ENCODE measurements around the gene CD274.
"Not testable (repeated sequence)": the region's sequence is repeated elsewhere in the genome, so short reads cannot be mapped to it uniquely, and the experiment has no call there.

CD274 gene

GRCh38 chr9:5437254-5438216 lies 12.8 kb upstream of the CD274 start, which contains the start of gene PLGRKT:
TSS of gene PLGRKT (minus strand) at chr9:5437925. CDS start at chr9:5431977, 5,948 bp downstream.
- intact Hi-C loops (cut with DNase I) = loop anchor here (10.0 kb wide), 1 partner anchor 453 kb away; the partner anchor contains the start of gene JAK2
- peak; percentile 92 to 99 (median 96) for DNase-seq

GRCh38 chr9:5438301-5439162 lies 11.8 kb upstream of the CD274 start:
- intact Hi-C loops (cut with DNase I) = loop anchor here (10.0 kb wide), 1 partner anchor 454 kb away; the partner anchor contains the start of gene JAK2
- peak in 1 of 10 donors; percentile 79 for DNase-seq

GRCh38 chr9:5440426-5440825 lies 9.9 kb upstream of the CD274 start:
- intact Hi-C loops (cut with DNase I) = loop anchor here (5.0 kb wide), 1 partner anchor 253 kb away; the partner anchor contains the start of gene INSL6

GRCh38 chr9:5441043-5441442 lies 9.3 kb upstream of the CD274 start:
- no peak for DNase-seq
- intact Hi-C loops (cut with DNase I) = loop anchor here (5.0 kb wide), 1 partner anchor 254 kb away; the partner anchor contains the start of gene INSL6

More at GRCh38 chr9:5440426-5440825, 9.9 kb upstream of the CD274 start:
- DNase-seq = no peak

GRCh38 chr9:5442400-5443011 lies 7.8 kb upstream of the CD274 start:
- intact Hi-C loops (cut with DNase I) = loop anchor here (5.0 kb wide), 1 partner anchor 255 kb away; the partner anchor contains the start of gene INSL6
- DNase-seq = peak in 3 of 10 donors; percentile 23 to 47 (median 27)

GRCh38 chr9:5443850-5444249 lies 6.5 kb upstream of the CD274 start:
- intact Hi-C loops (cut with DNase I) = loop anchor here (5.0 kb wide), 1 partner anchor 257 kb away; the partner anchor contains the start of gene INSL6
- no peak for DNase-seq

GRCh38 chr9:5445096-5445495 lies 5.2 kb upstream of the CD274 start:
- intact Hi-C loops (cut with DNase I); DNase-seq: not testable (repeated sequence)

- no peak for DNase-seq
- intact Hi-C loops (cut with DNase I) = no loop called here
Observed at GRCh38 chr9:5445886-5446285, 4.5 kb upstream of the CD274 start.

- no peak for DNase-seq
Observed at GRCh38 chr9:5446451-5447236, 3.7 kb upstream of the CD274 start.

GRCh38 chr9:5447337-5447736 lies 3.0 kb upstream of the CD274 start:
- intact Hi-C loops (cut with DNase I) = no loop called here
- DNase-seq = no peak

More at GRCh38 chr9:5446451-5447236, 3.7 kb upstream of the CD274 start:
- intact Hi-C loops (cut with DNase I) = no loop called here

GRCh38 chr9:5448016-5448415 lies 2.3 kb upstream of the CD274 start:
- intact Hi-C loops (cut with DNase I) = no loop called here
- DNase-seq = no peak

GRCh38 chr9:5448461-5449435 lies 1.6 kb upstream of the CD274 start:
- intact Hi-C loops (cut with DNase I) = no loop called here
- DNase-seq = no peak

- intact Hi-C loops (cut with DNase I) = loop anchor here (5.0 kb wide), 1 partner anchor 143 kb away; no protein-coding TSS in a partner anchor
- DNase-seq = no peak
Observed at GRCh38 chr9:5449521-5450358, 602 bp upstream of the CD274 start.

- intact Hi-C loops (cut with DNase I) = loop anchor here (5.0 kb wide), 1 partner anchor 140 kb away; no protein-coding TSS in a partner anchor
- DNase-seq = no peak
Observed at GRCh38 chr9:5452286-5452609, 1.9 kb downstream of the CD274 start.

- intact Hi-C loops (cut with DNase I) = loop anchor here (5.0 kb wide), 1 partner anchor 139 kb away; no protein-coding TSS in a partner anchor
- DNase-seq = no peak
Observed at GRCh38 chr9:5453004-5453403, 2.7 kb downstream of the CD274 start.

GRCh38 chr9:5453673-5454072 lies 3.3 kb downstream of the CD274 start:
- DNase-seq = no peak
- intact Hi-C loops (cut with DNase I) = loop anchor here (5.0 kb wide), 1 partner anchor 139 kb away; no protein-coding TSS in a partner anchor

- intact Hi-C loops (cut with DNase I) = no loop called here
Observed at GRCh38 chr9:5455181-5455580, 4.8 kb downstream of the CD274 start.

More at GRCh38 chr9:5455181-5455580, 4.8 kb downstream of the CD274 start:
- DNase-seq = no peak
